ENCODE results near the gene SHISA5. TPM values are rescaled to one million over a fixed set of nuclear protein-coding genes. Genes with fewer than 3 reads are reported as not detected.
A peak's percentile ranks its signal among the peaks of the same experiment; 100 is the strongest.
"Not testable (repeated sequence)": the region's sequence is repeated elsewhere in the genome, so short reads cannot be mapped to it uniquely, and the experiment has no call there.

SHISA5 gene
- total RNA-seq (2014; rRNA removed; shearing (Covaris generic)), result 83.6 and 85.4 TPM in 2 replicates

DNA sequence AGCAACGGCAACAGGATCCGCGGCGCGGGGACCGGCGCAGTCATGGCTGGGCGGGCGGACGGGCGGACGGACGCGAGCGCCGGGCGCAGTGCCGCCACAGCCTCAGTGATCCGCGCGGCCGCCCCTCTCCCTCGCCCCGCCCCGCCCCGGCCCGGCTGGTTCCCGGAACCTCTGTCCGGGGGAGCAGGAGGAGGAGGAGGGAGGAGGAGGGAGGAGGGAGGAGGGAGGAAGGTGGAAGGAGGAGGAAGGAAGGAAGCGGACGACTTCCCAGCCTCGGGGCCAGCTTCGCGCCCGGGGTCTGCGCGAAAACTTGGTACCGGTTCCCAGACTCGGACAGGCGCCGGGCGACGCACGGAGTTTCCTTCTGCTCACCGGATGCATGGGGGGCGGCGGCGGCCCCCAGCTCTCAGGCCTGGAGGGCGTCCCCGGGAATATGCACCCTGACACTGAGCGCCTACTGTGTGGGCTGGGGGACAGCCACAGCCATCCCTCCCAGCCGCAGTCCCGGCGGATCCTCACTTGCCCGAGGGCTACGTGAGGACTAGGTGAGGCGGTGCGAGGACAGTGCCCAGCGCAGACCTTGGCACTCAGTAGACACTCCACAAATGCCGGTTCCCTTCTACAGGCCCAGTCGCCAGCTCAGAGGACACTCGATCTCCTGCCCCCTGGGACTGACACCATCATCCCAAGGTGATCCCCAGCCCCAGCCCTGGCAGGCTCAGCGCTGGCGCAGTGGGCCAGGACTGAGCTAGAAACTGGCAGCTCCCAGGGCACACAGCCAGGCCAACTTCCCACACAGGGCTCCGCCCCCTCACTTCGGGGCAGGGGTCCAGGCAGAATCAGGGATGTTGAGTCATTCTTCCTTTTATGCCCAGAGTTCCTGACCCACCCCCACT, at the start of gene SHISA5:
SHISA5 (minus strand) TSS at position 124 of the 896 bp plus-strand sequence; CDS start at position 44, 80 bp downstream.
- DNase-seq (ENCODE audit: low spot score), result no peak

DNA sequence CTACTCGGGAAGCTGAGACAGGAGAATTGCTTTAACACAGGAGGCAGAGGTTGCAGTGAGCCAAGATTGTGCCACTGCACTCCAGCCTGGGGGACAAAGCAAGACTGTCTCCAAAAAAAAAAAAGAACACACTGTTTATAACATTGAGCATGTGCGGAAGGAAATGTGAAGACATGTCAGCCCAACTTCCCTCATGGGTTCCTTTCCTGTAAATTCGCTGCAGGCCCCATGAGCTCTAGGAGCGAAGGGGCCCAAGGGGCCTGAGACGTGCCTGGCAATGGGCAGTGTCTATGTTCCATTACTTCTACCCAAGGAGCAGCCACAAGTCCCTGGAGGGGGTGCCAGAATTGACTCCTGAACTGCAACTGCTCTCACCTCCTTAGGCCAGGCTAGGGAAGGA, 49.4 kb upstream of the SHISA5 start:
- DNase-seq (ENCODE audit: low spot score), result no peak

GRCh38 chr3:48552111-48552951, 48.4 kb upstream of the SHISA5 start:
- no peak for DNase-seq (ENCODE audit: low spot score)

DNA sequence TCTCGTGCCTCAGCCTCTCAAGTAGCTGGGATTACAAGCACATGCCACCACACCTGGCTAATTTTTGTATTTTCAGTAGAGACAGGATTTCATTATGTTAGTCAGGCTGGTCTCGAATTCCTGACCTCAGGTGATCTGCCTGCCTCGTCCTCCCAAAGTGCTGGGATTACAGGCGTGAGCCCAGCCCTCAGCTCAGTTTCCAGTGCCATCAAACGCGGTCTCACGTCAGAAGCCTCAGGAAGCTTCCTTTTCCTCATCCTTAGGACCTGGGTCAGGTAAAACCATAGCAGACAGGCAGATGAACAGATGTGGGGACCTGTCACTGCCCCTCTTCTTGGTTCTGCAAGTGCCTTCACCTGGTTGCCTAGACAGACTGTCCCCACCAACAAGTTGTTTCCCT, 47.7 kb upstream of the SHISA5 start:
- DNase-seq (ENCODE audit: low spot score), result not testable (repeated sequence)

GRCh38 chr3:48548729-48549705, 45.0 kb upstream of the SHISA5 start:
- peak; percentile 86 for DNase-seq (ENCODE audit: low spot score)

- no peak for DNase-seq (ENCODE audit: low spot score)
These were observed 44.2 kb upstream of the SHISA5 start for GRCh38 chr3:48548126-48548525.

DNA sequence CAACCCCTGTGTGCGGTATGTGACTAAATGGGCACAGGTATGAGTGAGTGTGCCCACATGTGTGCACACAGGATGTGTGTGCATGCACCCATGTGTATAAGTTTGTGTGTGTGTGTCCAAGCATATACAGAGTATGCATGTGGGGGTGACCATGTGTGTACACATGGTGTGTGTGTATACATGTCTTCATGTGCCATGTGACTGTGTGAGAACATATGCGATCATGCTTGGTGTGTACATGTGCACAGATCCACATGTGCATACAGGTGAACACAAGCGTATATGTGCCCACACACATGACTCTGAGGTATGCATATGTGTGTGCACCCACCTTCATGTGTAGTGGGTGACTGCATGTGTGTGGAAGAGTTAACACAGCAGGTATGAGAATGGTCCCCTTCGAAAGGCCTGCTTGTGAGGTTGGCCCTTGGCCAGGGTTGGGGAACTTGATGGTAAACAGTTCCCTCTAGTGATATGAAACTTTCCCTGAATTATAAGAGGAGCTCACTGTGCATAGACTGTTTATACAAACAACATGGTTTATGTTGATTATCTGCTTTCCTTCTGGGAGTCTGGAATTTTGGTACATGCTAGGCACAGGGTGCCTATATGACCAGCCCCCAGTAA, 42.3 kb upstream of the SHISA5 start:
- no peak for DNase-seq (ENCODE audit: low spot score)

DNA sequence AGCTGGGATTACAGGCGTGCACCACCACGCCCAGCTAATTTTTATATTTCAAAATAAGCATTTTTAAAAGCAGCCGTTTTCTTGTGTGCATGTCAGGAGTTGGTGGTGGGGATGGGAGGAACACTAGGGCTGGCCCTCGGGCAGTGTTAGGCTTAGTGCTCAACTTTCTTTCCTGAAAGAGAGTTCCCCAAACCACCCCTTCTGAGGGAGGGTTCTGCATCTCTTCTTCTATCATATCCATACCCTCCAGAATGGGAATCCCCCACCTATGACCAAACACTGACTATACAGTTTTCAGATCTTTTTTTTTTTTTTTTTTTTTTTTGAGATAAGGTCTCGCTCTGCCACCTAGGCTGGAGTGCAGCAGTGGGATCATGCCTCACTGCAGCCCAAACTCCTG, 40.2 kb upstream of the SHISA5 start:
- DNase-seq (ENCODE audit: low spot score), result no peak

DNA sequence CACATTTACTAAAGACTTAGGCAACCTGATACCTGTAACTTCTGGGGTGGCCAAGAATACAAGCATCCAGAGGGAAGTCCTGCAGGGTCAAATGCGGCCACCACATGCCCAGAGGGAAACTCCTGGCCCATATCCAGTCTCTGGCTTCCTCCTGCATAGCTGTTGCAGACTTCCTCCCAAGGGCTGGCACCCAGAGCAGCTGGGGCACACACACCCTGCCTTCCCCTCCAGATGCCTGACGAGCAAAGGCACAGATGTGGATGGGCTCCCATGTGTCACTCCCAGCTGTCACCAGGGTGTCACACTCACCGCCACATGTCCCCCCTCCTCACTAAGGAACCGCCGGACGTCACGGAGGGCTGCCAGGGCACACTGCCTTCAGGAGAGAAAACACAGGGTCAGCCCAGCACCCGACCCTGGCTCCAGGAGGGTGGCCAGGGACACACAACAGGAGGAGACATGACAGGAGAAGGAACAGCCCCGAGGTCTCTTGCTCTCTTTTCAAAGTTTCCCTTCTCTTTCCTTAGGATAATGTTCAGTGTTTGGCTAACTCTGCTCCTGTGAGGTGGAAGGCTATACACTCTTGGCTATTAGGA, 39.4 kb upstream of the SHISA5 start:
- DNase-seq (ENCODE audit: low spot score), result no peak

- DNase-seq (ENCODE audit: low spot score), result no peak
These were observed 34.5 kb upstream of the SHISA5 start for GRCh38 chr3:48538451-48538850.

DNA sequence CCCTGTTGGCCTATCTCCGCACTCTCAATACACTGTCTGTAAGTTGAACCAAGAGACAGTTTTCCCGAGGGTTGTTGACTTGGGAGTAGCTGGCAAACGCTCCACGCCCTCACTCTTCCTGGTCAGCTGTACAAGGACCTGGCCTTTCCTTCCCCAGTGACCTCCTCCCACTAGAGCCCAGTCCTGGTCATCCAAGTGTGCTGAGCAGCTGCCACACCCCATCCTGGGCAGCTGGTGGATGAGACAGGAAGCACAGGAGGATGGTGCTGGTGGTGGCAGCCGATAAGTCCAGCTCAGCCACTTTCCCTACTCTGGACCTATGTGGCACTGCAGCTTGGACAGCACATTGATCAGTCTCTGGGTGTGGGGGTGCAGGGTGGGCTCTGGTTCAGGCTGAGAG, 32.8 kb upstream of the SHISA5 start:
- no peak for DNase-seq (ENCODE audit: low spot score)

- no peak for DNase-seq (ENCODE audit: low spot score)
These were observed 32.1 kb upstream of the SHISA5 start for GRCh38 chr3:48536116-48536515.

- DNase-seq (ENCODE audit: low spot score), result no peak
These were observed 31.6 kb upstream of the SHISA5 start for GRCh38 chr3:48535578-48535977.

DNA sequence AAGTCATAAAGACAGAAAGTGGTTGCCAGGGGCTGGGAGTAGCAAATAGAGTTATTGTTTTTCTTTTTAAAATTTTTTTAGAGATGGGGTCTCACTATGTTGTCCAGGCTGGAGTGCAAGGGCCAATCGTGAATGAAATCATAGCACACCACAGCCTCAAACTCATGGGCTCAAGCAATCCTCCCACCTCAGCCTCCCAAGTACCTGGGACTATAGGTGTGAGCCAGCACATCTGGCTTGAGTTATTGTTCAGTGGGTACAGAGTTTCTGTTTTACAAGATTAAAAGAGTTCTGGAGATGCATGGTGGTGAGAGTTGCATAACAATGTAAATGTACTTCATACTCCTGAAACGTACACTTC, 29.0 kb upstream of the SHISA5 start:
- DNase-seq (ENCODE audit: low spot score), result no peak

DNA sequence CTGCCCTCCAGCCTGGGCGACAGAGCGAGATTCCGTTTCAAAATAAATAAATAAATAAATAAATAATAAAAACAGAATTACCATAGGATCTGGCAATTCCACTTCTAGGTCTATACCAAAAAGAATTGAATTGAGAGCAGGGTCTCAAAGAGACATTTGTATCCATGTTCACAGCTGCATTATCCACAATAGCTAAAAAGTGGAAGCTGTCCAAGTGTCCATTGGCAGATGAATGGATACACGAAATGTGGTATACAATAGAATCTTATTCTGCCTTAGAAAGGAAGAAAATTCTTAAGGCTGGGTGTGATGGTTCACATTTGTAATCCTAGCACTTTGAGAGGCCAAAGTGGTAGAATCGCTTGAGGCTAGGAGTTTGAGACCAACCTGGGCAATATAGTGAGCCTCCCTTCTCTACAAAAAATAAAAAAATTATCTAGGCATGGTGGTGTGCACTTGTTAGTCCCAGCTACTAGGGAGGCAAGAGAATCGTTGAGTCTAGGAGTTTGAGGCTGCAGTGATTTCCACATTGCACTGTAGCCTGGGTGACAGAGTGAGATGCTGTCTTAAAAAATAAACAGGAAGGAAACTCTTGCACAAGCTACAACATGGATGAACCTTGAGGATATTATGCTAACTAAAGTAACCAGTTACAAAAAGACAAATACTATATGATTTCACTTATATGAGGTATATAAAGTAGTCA, 28.4 kb upstream of the SHISA5 start:
- DNase-seq (ENCODE audit: low spot score), result no peak

- not testable (repeated sequence) for DNase-seq (ENCODE audit: low spot score)
These were observed 26.7 kb upstream of the SHISA5 start for GRCh38 chr3:48530701-48531100.

DNA sequence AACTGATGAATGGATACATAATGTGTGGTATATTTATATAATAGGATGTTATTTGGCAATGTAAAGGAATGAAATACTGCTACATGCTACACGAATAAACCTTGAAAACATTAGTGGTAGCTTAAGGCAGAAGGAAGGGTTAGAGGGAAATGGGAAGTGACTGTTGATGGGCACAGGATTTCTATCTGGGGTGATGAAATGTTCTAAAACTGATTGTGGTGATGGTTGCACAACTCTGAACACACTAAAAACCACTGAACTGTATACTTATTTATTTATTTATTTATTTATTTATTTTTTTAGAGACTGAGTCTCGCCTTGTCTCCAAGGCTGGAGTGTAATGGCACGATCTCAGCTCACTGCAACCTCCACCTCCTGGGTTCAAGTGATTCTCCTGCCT, 24.8 kb upstream of the SHISA5 start:
- DNase-seq (ENCODE audit: low spot score), result no peak

DNA sequence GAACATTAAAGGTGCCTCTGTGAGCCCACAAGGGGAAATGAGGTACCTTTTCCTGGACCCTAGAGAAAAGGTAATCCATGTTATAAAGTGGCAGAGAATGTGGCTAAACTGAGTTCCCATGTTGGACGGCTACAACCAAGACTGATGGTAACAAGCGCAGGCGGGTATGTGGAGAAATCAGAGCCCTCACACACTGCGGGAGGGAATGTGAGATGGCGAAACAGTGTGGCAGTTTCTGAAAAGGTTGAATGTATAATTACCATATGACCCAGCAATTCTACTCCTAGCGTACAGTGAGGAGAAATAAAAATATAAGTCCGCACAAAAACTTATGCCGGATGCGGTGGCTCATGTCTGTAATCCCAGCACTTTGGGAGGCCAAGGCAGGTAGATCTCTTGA, 24.1 kb upstream of the SHISA5 start:
- DNase-seq (ENCODE audit: low spot score), result no peak

GRCh38 chr3:48524970-48525369, 21.0 kb upstream of the SHISA5 start:
- no peak for DNase-seq (ENCODE audit: low spot score)

GRCh38 chr3:48521635-48522034, 17.7 kb upstream of the SHISA5 start:
- DNase-seq (ENCODE audit: low spot score), result no peak

Measured in HT-29 (cell line).